Measurements from ENCODE around the gene KLRC1.
"Not testable (repeated sequence)": the region's sequence is repeated elsewhere in the genome, so short reads cannot be mapped to it uniquely, and the experiment has no call there.

KLRC1 gene

GRCh38 chr12:10453156-10453555 lies at the start of gene KLRC1:
Gene KLRC1, minus strand, starts transcription at chr12:10453377. Its CDS starts 2,221 bp downstream, at chr12:10451156.
- no peak for DNase-seq

- peak; percentile 8 for DNase-seq
Observed at GRCh38 chr12:10501030-10501429, 47.9 kb upstream of the KLRC1 start.

GRCh38 chr12:10498042-10498441 lies 44.9 kb upstream of the KLRC1 start:
- no peak for DNase-seq

GRCh38 chr12:10497602-10498001 lies 44.4 kb upstream of the KLRC1 start:
- DNase-seq: no peak

- no peak for DNase-seq
Observed at GRCh38 chr12:10491766-10492165, 38.6 kb upstream of the KLRC1 start.

DNA sequence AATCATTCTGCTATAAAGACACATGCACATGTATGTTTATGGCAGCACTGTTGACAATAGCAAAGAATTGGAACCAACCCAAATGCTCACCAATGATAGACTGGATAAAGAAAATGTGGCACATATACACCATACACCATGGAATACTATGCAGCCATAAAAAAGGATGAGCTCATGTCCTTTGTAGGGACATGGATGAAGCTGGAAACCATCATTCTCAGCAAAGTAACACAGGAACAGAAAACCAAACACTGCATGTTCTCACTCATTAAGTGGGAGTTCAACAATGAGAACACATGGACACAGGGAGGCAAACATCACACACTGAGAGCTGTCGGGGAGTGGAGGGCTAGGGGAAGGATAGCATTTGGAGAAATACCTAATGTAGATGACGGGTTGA lies 34.2 kb upstream of the KLRC1 start:
- DNase-seq: not testable (repeated sequence)

DNA sequence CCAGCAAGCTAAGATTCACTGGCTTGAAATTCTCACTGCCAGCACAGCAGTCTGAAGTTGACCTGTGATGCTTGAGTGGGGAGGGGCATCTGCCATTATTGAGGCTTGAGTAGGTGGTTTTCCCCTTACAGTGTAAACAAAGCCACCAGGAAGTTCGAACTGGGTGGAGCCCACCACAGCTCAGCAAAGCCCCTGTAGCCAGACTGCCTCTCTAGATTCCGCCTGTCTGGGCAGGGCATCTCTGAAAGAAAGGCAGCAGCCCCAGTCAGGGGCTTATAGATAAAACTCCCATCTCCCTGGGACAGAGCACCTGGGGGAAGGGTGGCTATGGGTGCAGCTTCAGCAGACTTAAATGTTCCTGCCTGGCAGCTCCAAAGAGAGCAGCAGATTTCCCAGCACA lies 28.7 kb upstream of the KLRC1 start:
- DNase-seq: not testable (repeated sequence)

- DNase-seq: not testable (repeated sequence)
Observed at GRCh38 chr12:10472808-10473207, 19.6 kb upstream of the KLRC1 start.

DNA sequence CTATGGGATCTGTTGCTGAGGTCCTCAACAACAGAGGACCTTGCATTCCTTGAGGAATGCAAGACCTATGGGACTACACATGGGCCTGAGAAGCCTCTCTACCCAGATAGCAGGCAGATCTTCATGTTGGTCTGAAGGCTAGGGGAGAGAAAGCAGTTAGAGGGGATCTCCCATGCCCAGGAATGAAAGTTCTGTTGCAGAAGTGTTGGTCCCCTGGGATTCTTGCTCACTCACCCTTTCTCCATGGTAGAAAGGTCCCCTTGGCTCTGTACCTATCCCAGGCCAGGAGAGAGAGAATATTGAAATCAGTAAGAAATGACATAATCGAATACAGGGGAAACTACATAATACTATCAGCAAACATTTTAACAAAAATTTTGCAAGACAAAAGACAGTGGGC lies 16.5 kb upstream of the KLRC1 start:
- DNase-seq: no peak

DNA sequence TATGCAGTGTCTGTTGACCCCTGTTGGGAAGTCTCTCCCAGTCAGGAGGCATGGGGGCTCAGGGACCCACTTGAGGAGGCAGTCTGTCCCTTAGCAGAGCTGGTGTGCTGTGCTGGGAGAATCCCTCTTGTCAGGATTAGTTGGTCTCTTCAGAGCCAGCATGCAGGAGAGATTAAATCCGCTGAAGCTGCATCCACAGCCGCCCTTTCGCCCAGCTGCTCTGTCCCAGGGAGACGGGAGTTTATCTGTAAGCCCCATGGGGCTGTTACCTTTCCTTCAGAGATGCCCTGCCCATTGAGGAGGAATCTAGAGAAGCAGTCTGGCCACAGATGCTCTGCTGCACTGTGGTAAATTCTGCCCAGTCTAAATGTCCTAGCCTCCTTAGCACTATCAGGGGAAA lies 13.1 kb upstream of the KLRC1 start:
- DNase-seq: no peak

- DNase-seq: no peak
Observed at GRCh38 chr12:10457760-10458159, 4.6 kb upstream of the KLRC1 start.

GRCh38 chr12:10456856-10457255 lies 3.7 kb upstream of the KLRC1 start:
- no peak for DNase-seq

GRCh38 chr12:10455766-10456165 lies 2.6 kb upstream of the KLRC1 start:
- no peak for DNase-seq

DNA sequence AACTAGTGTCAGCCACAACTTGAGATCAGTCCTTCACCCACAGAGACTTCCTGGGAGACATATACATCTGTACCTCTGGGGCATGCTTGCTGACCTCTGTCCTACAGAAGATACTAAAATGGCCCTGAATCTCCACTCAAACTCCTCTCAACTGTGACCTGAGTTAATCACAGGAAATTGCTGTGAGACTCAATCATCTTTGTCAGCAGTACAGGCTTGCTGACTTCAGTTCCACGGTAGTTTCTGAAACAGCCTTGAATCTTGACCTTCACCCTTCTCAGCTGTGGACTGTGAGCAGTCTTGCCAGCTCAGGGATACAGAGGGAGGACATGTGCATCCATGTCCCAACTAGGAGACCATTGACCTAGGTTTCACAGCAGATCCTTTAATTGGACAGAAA lies 1.4 kb upstream of the KLRC1 start:
- peak; percentile 11 for DNase-seq

DNA sequence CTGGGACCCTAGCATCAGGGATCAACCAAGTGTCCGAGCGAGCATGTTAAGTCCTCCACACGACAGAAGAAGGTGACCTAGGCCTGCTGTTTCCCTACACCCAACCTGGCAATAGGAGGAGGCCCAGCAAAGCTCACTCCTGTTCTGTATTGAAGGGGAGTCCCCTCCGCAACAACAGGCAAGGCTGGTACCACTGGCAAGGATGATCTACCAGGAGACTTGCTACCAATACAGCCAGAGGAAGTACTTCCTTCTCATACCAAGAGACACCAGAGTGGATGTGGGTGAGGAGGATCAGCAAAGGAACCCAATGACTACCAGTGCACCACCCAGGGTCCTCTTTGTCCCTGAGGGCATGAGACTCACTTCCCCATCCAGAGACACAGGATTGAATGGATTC lies 4.9 kb downstream of the KLRC1 start:
- no peak for DNase-seq

DNA sequence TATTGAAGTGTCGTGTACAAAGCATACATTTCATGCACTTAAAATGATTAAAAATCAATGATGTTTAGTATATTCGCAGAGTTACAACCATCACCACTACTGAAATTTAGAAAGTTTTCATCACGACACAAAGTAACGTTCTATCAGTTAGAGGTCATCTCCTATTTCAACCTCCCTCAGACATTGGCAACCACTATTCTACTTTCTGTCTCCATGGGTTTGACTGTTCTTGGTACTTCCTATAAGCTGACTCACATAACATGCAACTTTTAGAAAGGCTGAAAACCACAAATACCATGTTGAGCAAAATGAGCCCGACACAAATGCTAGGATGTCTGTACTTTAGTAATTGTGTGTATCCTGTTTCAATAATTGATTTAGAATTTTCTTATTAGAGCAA lies 7.1 kb downstream of the KLRC1 start:
- DNase-seq: not testable (repeated sequence)

GRCh38 chr12:10441144-10441543 lies 12.0 kb downstream of the KLRC1 start:
- not testable (repeated sequence) for DNase-seq

DNA sequence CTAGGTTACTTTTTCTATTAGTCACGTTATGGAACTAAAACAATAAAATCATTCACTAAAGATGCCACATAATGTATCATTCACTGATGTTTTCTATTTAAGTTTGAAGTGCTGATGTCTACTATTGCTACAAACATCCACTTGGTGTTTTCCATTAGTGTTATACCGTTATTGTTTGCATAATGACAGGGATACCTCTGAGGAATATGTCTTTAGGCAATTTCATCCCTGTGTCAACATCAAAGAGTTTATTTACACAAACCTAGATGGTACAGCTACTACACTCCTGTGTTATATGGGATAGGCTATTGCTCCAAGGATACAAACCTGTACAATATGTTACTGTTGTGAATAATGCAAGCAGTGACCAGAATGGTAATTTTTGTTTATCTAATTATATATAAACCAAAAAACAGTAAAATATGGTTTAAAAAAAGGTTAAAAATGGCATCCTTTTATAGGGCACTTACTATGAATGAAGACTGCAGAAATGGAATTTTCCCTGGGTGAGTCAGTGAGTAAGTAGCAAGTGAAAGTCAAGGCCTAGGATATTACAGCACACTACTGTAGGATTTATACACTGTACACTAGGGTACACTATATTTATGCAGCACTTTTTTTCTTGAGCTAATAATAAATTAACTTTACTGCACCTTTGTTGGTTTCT lies 13.4 kb downstream of the KLRC1 start:
- peak; percentile 30 for DNase-seq

DNA sequence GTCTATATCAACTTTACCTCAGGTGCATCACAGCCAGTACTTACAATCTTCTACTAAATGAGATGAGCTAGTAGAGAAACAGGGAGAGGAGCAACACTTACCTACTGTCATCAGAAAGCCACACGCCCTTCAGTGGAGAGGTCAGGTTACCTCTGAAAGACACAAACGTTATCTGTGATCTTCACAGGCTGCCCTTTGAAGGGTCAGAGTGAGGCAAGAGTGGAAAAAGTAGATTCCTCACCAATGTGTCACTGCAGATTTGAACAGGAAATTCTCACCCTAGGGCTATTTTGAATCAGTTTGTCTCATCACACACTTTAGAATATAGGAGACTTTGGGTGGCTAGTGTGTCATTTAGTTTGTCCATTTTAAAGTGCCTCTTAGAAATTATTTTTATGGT lies 15.6 kb downstream of the KLRC1 start:
- DNase-seq: not testable (repeated sequence)

GRCh38 chr12:10435816-10436215 lies 17.4 kb downstream of the KLRC1 start, which contains the start of gene KLRC2:
Gene KLRC2, minus strand, starts transcription at chr12:10436010. Its CDS starts 24 bp downstream, at chr12:10435986.
- peak; percentile 69 for DNase-seq

DNA sequence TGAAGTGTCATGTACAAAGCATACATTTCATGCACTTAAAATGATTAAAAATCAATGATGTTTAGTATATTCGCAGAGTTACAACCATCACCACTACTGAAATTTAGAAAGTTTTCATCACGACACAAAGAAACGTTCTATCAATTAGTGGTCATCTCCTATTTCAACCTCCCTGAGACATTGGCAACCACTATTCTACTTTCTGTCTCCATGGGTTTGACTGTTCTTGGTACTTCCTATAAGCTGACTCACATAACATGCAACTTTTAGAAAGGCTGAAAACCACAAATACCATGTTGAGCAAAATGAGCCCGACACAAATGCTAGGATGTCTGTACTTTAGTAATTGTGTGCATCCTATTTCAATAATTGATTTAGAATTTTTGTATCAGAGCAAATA lies 22.6 kb downstream of the KLRC1 start:
- not testable (repeated sequence) for DNase-seq

DNA sequence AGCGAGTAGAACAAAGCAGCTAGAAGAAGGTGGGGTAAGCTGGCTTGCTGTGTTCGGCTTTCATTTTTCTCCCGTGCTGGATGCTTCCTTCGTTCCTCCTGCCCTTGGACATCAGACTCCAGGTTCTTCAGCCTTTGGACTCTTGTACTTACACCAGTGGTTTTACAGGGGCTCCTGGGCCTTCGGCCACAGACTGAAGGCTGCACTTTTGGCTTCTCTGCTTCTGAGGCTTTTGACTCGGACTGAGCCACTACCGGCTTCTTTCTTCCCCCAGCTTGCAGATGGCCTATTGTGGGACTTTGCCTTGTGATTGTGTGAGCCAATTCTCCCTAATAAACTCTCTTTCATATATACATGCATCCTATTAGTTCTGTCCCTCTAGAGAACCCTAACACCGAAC lies 27.2 kb downstream of the KLRC1 start:
- not testable (repeated sequence) for DNase-seq

- not testable (repeated sequence) for DNase-seq
Observed at GRCh38 chr12:10424260-10424899, 28.8 kb downstream of the KLRC1 start.

GRCh38 chr12:10422159-10422558 lies 31.0 kb downstream of the KLRC1 start:
- DNase-seq: not testable (repeated sequence)

DNA sequence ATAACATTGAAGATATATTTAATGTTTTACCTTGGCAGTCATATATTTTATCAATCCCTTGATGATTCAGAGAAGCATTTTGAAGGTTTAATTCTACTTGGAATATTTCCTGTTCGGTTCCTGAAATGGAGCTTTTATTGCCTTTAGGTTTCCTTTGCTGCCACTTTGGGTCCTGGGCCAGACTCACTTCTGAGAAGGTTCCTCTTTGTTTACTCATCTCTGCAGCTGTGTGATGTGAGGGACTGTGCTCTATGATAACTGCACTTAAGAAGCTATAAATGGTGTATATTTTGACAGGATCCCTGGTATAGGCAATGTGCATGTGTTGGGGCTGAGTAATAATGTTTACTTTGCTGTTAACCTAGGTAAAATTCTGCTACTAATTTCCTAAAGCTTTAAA lies 32.8 kb downstream of the KLRC1 start, which contains the start of gene KLRC3:
Gene KLRC3 (minus strand): TSS at position 262 of the 400 bp plus-strand sequence. CDS start 45 bp downstream, at position 217.
- DNase-seq: peak; percentile 31
